PC-9 (cell line): ENCODE measurements around the gene ENTPD7. TPM values are rescaled to one million over a fixed set of nuclear protein-coding genes. Genes with fewer than 3 reads are reported as not detected.

Experiments used
- Bru-seq: library from RNA; stranded (reverse); fragments of 400-500 nt; gene quantifications from one replicate; lab custom pipeline; 2021; lab: Mats Ljungman, UMichigan
- BruChase-seq, 2 experiments: library from RNA; stranded (reverse); fragments of 400-500 nt; gene quantifications; one replicate each; lab custom pipeline; 2021; lab: Mats Ljungman, UMichigan
- BruUV-seq: library from RNA; stranded (reverse); fragments of 400-500 nt; replicated peaks from 2 replicates; lab custom pipeline; 2021; lab: Mats Ljungman, UMichigan
- CTCF ChIA-PET: fragments of 300-600 bp; sonication (Branson Sonifier 250); formaldehyde crosslinking; loops from one replicate; lab custom pipeline; 2022; ENCODE audit warnings: antibody characterized with exemption; lab: Charles Lee
- POLR2A ChIA-PET: fragments of 300-600 bp; sonication (Branson Sonifier 250); formaldehyde crosslinking; loops from one replicate; lab custom pipeline; 2022; ENCODE audit warnings: antibody characterized with exemption; ENCODE audit not compliant: unreplicated experiment; lab: Charles Lee
- DNase-seq, 2 experiments: peaks; one replicate each; pipeline versions ENCODE4 v3.0.0 to v3.0.0-alpha.2; 2015 to 2022; ENCODE audit warnings: mixed read lengths in 1 of 2
- H2AFZ ChIP-seq: fragments of 200-600 bp; sonication (generic); 2 replicates; pipeline ENCODE4 v1.8.1; 2017; ENCODE audit warnings: antibody characterized with exemption
- H3F3A ChIP-seq: fragments of 200-600 bp; sonication (generic); 2 replicates; pipeline ENCODE4 v1.8.1; 2017; ENCODE audit warnings: antibody characterized with exemption, mild to moderate bottlenecking, low read depth; ENCODE audit not compliant: insufficient read depth
- H3K27ac ChIP-seq: fragments of 200-600 bp; sonication (generic); 2 replicates; pipeline ENCODE4 v1.6.1; 2016; ENCODE audit warnings: mixed run types
- H3K27me3 ChIP-seq: fragments of 200-600 bp; sonication (generic); 2 replicates; pipeline ENCODE4 v1.6.1; 2016; ENCODE audit warnings: low read depth, mixed run types; ENCODE audit not compliant: insufficient read depth
- H3K36me3 ChIP-seq: fragments of 200-600 bp; sonication (generic); 2 replicates; pipeline ENCODE4 v1.6.1; 2016; ENCODE audit warnings: low read depth, mixed run types
- H3K4me1 ChIP-seq: fragments of 200-600 bp; sonication (generic); replicated peaks from 2 replicates; pipeline ENCODE4 v1.6.1; 2016; ENCODE audit warnings: mixed run types; ENCODE audit not compliant: insufficient read depth
- H3K4me2 ChIP-seq: fragments of 200-600 bp; sonication (generic); 2 replicates; pipeline ENCODE4 v1.6.1; 2017; ENCODE audit warnings: mixed run types
- H3K4me3 ChIP-seq: fragments of 200-600 bp; sonication (generic); 2 replicates; pipeline ENCODE4 v1.6.1; 2016; ENCODE audit warnings: mixed run types
- H3K79me2 ChIP-seq: fragments of 200-600 bp; sonication (generic); 2 replicates; pipeline ENCODE4 v1.6.1; 2017; ENCODE audit warnings: low read depth, mixed run types
- H3K9me2 ChIP-seq: fragments of 200-600 bp; sonication (generic); 2 replicates; pipeline ENCODE4 v1.8.1; 2017; ENCODE audit warnings: mild to moderate bottlenecking; ENCODE audit not compliant: insufficient read depth
- H3K9me3 ChIP-seq: fragments of 200-600 bp; sonication (generic); 2 replicates; pipeline ENCODE4 v1.8.1; 2016; ENCODE audit warnings: low read depth; ENCODE audit not compliant: insufficient read depth
- H4K20me1 ChIP-seq: fragments of 200-600 bp; sonication (generic); 2 replicates; pipeline ENCODE4 v1.8.1; 2017; ENCODE audit not compliant: insufficient read depth
- EZH2 ChIP-seq: fragments of 200-600 bp; sonication (generic); IDR thresholded peaks from 2 replicates; pipeline ENCODE4 v1.8.0; 2017; ENCODE audit warnings: antibody characterized with exemption, low read depth
- intact Hi-C: fragments of 100-400 bp; cut with micrococcal nuclease; formaldehyde crosslinking; loops from one replicate; pipeline ENCODE4 v1.10.0; 2022; ENCODE audit not compliant: unreplicated experiment
- long read RNA-seq: library from polyadenylated mRNA; stranded (forward); transcript quantifications from one replicate; pipeline ENCODE4 v2.0.0, GENCODE V29; 2022
- total RNA-seq: library from RNA; stranded (reverse); gene quantifications from 2 replicates; pipeline ENCODE4 v1.2.3, GENCODE V29; 2021
- TF ChIP-seq, protein P1 (sequence below): fragments of 200-600 bp; sonication (generic); conservative IDR thresholded peaks from 2 replicates; pipeline ENCODE4 v1.6.1; 2017; ENCODE audit warnings: mixed run types, antibody characterized with exemption, mild to moderate bottlenecking, moderate library complexity

The ENTPD7 gene
- total RNA-seq (4.2 and 5.4 TPM in 2 replicates), Bru-seq, nascent RNA (percentile 76 among the genes with signal in this experiment), BruChase-seq, experiment 1, labeled RNA remaining after a 2-hour chase (percentile 66 among the genes with signal in this experiment), BruChase-seq, experiment 2, labeled RNA remaining after a 6-hour chase (percentile 68 among the genes with signal in this experiment)
- long read RNA-seq, partial matches to known transcripts: 1 of 5 reads
- long read RNA-seq, other reads (novel, unspliced or antisense): 0 of 5 reads

DNA sequence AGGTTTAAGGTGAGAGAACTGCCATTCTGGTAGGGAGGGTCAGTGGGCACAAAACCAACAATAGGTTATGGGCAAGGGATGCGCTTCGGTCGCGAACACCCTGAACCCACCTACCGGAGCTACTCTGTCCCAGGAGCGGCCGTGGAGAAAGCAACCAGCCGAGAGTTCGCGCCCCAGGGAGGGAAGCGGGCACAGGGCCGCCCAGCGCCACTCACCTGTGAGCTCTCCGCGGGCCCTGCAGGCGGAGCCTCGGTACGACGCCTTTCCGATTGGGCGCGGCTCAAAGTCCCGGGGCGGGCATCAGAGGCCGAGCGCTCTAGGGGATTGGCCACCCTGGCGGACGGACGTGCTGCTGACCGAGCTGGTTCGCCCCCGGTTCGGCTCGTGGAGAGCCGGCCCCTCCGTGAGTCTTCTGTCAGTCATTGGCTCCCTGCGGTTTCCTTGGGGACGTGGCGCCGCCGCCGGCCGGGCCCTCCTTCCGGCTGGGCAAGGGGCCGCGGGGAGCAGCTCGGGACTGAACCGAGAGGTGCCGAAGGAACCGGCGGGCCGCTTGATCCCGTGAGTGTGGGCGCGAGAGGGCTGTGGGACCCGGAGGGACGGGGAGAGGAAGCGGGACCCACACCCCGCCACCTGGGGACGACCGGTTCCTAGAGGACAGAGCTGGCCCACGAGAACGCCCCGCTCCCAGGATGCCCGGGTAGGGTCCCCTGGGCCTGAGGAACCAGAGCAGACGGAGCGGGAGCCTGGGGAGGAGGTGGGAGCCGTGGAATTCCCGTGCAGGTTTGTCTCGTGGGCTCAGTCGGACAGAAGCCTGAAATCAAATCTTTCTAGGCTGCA, at the start of gene ENTPD7:
Gene ENTPD7, plus strand, starts transcription at position 479 of the 837 bp plus-strand sequence. CDS start 448 bp downstream, outside the sequence.
- H3K4me3 ChIP-seq: peak within 1 kb of the TSS; percentile 98
- peaks cover 37% of the 10 kb centered on the region for H3K4me1 ChIP-seq
- peaks cover 10% of the 10 kb centered on the region; the same call in 1 of the 2 replicates for H3F3A ChIP-seq
- BruUV-seq: no TSS peak
- H3K9me2 ChIP-seq: no peaks in the 10 kb centered on the region
- peaks cover 42% of the 10 kb centered on the region for H3K79me2 ChIP-seq
- no peaks in the 10 kb centered on the region for H4K20me1 ChIP-seq
- no peak for TF ChIP-seq EZH2
- no peaks in the 10 kb centered on the region for H3K27me3 ChIP-seq
- H3K27ac ChIP-seq: peak within 1 kb of the TSS; percentile 12; the same call in 1 of the 2 replicates
- no peaks in the 10 kb centered on the region for H3K36me3 ChIP-seq
- DNase-seq: peak; percentile 89 to 93
- ChIA-PET POLR2A (interaction anchor here (0.6 to 1.5 kb wide), 4 partner anchors 38 to 100 kb away, joined by 3 to 12 read pairs (median 4); no protein-coding TSS in a partner anchor), CTCF (interaction anchor here (0.5 to 0.6 kb wide), 3 partner anchors 38 to 98 kb away, joined by 3 to 4 read pairs (median 3); partner anchors contain the start of gene SLC25A28)
- H3K4me2 ChIP-seq: peak within 1 kb of the TSS; percentile 84
- H2AFZ ChIP-seq: peak within 1 kb of the TSS; percentile 82
- intact Hi-C loops: loop anchor here (1.0 kb wide), 1 partner anchor 38 kb away; no protein-coding TSS in a partner anchor
- H3K9me3 ChIP-seq: no peaks in the 10 kb centered on the region

GRCh38 chr10:99610221-99610620, 49.1 kb upstream of the ENTPD7 start:
- Histone ChIP-seq H3K4me2 (no peak overlapping the region), H3K27me3 (no peaks in the 10 kb centered on the region), H3K4me1 (no peaks in the 10 kb centered on the region), H4K20me1 (no peaks in the 10 kb centered on the region), H3K9me3 (no peaks in the 10 kb centered on the region), H3K4me3 (no peak overlapping the region), H2AFZ (no peak overlapping the region), H3K36me3 (no peaks in the 10 kb centered on the region), H3F3A (no peaks in the 10 kb centered on the region), H3K9me2 (no peaks in the 10 kb centered on the region), H3K79me2 (no peaks in the 10 kb centered on the region), H3K27ac (no peak overlapping the region)
- ChIA-PET CTCF (interaction anchor here (0.6 to 1.5 kb wide), 2 partner anchors 50 to 831 kb away, joined by 4 to 5 read pairs; no protein-coding TSS in a partner anchor), POLR2A (no interaction called here)
- intact Hi-C loops: no loop called here
- no TSS peak for BruUV-seq
- no peak for DNase-seq
- TF ChIP-seq, protein P1, sequence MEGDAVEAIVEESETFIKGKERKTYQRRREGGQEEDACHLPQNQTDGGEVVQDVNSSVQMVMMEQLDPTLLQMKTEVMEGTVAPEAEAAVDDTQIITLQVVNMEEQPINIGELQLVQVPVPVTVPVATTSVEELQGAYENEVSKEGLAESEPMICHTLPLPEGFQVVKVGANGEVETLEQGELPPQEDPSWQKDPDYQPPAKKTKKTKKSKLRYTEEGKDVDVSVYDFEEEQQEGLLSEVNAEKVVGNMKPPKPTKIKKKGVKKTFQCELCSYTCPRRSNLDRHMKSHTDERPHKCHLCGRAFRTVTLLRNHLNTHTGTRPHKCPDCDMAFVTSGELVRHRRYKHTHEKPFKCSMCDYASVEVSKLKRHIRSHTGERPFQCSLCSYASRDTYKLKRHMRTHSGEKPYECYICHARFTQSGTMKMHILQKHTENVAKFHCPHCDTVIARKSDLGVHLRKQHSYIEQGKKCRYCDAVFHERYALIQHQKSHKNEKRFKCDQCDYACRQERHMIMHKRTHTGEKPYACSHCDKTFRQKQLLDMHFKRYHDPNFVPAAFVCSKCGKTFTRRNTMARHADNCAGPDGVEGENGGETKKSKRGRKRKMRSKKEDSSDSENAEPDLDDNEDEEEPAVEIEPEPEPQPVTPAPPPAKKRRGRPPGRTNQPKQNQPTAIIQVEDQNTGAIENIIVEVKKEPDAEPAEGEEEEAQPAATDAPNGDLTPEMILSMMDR: no peak
- no peak for TF ChIP-seq EZH2

- intact Hi-C loops: no loop called here
- no peak overlapping the region for H3K4me3 ChIP-seq
- no peak for TF ChIP-seq EZH2
- no peaks in the 10 kb centered on the region for H3K9me2 ChIP-seq
- H3K36me3 ChIP-seq: no peaks in the 10 kb centered on the region
- no peaks in the 10 kb centered on the region for H3K4me1 ChIP-seq
- no peaks in the 10 kb centered on the region for H3K9me3 ChIP-seq
- no peak overlapping the region for H3K27ac ChIP-seq
- ChIA-PET CTCF (interaction anchor here (0.6 kb wide), 1 partner anchor 175 kb away, joined by 3 read pairs; no protein-coding TSS in a partner anchor), POLR2A (no interaction called here)
- DNase-seq: no peak
- H3K27me3 ChIP-seq: no peaks in the 10 kb centered on the region
- H3K4me2 ChIP-seq: no peak overlapping the region
- H2AFZ ChIP-seq: no peak overlapping the region
- no peaks in the 10 kb centered on the region for H4K20me1 ChIP-seq
- peaks cover 6% of the 10 kb centered on the region; the same call in 1 of the 2 replicates for H3K79me2 ChIP-seq
- H3F3A ChIP-seq: no peaks in the 10 kb centered on the region
- no TSS peak for BruUV-seq
Observed at GRCh38 chr10:99611326-99611725, 48.0 kb upstream of the ENTPD7 start.
